ENCODE measurements around the gene CFAP65. TPM values are rescaled to one million over a fixed set of nuclear protein-coding genes. Genes with fewer than 3 reads are reported as not detected.

The CFAP65 gene
- total and polyA plus RNA-seq, 2 of the 13 experiments (the other 11 are each of a cell fraction or from before 2014, with no cell fraction given), result 0.05 TPM; not detected in 1

DNA sequence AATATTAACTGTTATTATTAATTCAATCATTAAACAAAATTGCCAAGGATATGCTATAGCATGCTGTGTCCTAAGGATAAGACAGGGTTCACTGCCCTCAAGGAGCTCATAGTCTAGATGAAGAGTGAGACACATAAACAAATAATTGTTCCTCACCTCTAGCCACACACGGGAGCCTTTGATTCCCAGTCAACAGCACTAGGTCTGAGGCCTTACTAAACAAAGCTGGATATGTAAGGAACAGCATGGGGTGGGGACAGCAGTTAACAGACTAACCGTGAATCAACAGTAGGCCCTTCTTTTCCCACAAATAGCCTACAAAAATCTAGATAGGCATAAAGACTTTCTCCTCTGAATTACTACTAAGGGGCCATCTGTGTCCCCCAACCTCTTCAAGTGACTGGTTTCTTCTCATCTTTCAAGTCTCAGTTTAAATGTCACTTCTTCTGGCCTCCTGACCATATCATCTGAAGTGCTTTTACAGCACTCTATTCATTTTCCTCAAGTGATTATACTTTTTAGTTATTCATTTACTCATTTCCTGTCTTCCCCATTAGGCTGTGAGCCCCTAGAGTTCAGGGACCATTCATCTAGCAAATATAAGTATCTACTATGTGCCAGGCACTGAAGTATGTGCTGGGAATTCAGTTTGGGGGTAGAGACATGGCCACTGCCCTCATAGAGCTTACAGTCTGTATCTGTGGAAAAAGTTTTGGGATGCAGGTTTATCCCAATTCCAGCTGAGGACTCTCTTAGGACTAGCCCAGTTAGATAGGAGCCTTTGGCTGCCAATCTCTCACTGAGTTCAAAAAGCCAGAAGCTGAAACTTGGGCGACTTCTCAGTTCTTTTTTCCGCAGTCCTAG is 49.4 kb upstream of the CFAP65 start (continued):
- no peak for TF ChIP-seq ZNF781 (CRISPR knock-in tag; IDR thresholded peaks at IDR 0.05; ENCODE audit: borderline replicate concordance, not compliant biosample characterization)
- TF ChIP-seq, protein P1, sequence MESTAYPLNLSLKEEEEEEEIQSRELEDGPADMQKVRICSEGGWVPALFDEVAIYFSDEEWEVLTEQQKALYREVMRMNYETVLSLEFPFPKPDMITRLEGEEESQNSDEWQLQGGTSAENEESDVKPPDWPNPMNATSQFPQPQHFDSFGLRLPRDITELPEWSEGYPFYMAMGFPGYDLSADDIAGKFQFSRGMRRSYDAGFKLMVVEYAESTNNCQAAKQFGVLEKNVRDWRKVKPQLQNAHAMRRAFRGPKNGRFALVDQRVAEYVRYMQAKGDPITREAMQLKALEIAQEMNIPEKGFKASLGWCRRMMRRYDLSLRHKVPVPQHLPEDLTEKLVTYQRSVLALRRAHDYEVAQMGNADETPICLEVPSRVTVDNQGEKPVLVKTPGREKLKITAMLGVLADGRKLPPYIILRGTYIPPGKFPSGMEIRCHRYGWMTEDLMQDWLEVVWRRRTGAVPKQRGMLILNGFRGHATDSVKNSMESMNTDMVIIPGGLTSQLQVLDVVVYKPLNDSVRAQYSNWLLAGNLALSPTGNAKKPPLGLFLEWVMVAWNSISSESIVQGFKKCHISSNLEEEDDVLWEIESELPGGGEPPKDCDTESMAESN (CRISPR knock-in tag; conservative IDR thresholded peaks at IDR 0.05), result peak; percentile 99
- TF ChIP-seq EP300 (IDR thresholded peaks at IDR 0.05; ENCODE audit: low read depth in 2 of 2, low read length in 2 of 2), result no peak
- no peak for TF ChIP-seq EP300 (CRISPR knock-in tag; IDR thresholded peaks at IDR 0.05; ENCODE audit: borderline replicate concordance)

DNA sequence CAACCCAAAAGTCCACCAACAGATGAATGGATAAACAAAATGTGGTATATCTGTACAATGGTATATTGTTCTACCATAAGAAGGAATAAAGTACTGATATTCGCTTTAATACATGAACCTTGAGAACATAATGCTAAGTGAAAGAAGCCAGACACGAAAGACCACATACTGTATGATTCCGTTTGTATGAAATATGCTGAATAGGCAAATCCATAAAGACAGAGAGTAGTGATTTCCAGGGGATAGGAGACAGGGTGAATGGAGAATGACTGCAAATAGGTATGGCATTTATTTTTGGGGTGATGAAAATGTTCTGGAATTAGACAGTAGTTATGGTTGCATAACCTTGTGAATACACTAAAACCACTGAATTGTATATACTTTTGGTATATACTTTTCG is 48.0 kb upstream of the CFAP65 start:
- FAIRE-seq (no peak), DNase-seq (ENCODE audit: low spot score) (no peak), ATAC-seq (no peak)
- H3K79me2 ChIP-seq (ENCODE audit: insufficient read depth, low read length), result no peaks in the 10 kb centered on the region
- 95% methylated on average over 4 of the region's 4 CpGs for WGBS (ENCODE audit: low lambda C conversion rate)
- H3K36me3 ChIP-seq (replicated peaks in 1 of 2; ENCODE audit: control insufficient read depth in 1 of 2, insufficient read depth in 2 of 2, low read length in 2 of 2), result no peaks in the 10 kb centered on the region
- no peaks in the 10 kb centered on the region; a peak in 1 of 5 replicates for H3K27me3 ChIP-seq (ENCODE audit: control insufficient read depth in 1 of 2, insufficient read depth in 2 of 2, low read length in 2 of 2)
- no peak overlapping the region for H2AFZ ChIP-seq (ENCODE audit: low read length)
- BruUV-seq (replicated peaks), result no TSS peak
- ChIA-PET CTCF (ENCODE audit: low intra/inter-chr PET ratio, low total read pairs) (no interaction called here), POLR2A (no interaction called here)
- H3K4me2 ChIP-seq (ENCODE audit: low read depth, low read length), result no peak overlapping the region
- intact Hi-C loops (cut with micrococcal nuclease; ENCODE audit: unreplicated experiment), result no loop called here
- no peaks in the 10 kb centered on the region for H3K9me3 ChIP-seq (ENCODE audit: low read length)
- H3K9ac ChIP-seq (ENCODE audit: insufficient read depth, low read depth, low read length), result no peak overlapping the region
- no peaks in the 10 kb centered on the region for H4K20me1 ChIP-seq (ENCODE audit: insufficient read depth, low read length)
- peaks cover 52% of the 10 kb centered on the region for H3K4me1 ChIP-seq (ENCODE audit: insufficient read depth, low read length)
- no peak overlapping the region for H3K4me3 ChIP-seq (replicated peaks in 1 of 3; ENCODE audit: insufficient read depth in 1 of 3, low read depth in 2 of 3, low read length in 3 of 3)
- in situ Hi-C loops (cut with HindIII; ENCODE audit: extremely low pct_ligation_motif_present, low pct_unique_long_range_greater_than_20kb), result no loop called here
- no peak overlapping the region for H3K27ac ChIP-seq (ENCODE audit: extremely low read length, insufficient read depth, low read length)
- TF ChIP-seq, protein P2, sequence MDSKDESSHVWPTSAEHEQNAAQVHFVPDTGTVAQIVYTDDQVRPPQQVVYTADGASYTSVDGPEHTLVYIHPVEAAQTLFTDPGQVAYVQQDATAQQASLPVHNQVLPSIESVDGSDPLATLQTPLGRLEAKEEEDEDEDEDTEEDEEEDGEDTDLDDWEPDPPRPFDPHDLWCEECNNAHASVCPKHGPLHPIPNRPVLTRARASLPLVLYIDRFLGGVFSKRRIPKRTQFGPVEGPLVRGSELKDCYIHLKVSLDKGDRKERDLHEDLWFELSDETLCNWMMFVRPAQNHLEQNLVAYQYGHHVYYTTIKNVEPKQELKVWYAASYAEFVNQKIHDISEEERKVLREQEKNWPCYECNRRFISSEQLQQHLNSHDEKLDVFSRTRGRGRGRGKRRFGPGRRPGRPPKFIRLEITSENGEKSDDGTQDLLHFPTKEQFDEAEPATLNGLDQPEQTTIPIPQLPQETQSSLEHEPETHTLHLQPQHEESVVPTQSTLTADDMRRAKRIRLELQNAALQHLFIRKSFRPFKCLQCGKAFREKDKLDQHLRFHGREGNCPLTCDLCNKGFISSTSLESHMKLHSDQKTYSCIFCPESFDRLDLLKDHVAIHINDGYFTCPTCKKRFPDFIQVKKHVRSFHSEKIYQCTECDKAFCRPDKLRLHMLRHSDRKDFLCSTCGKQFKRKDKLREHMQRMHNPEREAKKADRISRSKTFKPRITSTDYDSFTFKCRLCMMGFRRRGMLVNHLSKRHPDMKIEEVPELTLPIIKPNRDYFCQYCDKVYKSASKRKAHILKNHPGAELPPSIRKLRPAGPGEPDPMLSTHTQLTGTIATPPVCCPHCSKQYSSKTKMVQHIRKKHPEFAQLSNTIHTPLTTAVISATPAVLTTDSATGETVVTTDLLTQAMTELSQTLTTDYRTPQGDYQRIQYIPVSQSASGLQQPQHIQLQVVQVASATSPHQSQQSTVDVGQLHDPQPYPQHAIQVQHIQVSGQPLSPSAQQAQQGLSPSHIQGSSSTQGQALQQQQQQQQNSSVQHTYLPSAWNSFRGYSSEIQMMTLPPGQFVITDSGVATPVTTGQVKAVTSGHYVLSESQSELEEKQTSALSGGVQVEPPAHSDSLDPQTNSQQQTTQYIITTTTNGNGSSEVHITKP (CRISPR knock-in tag; IDR thresholded peaks at IDR 0.05; ENCODE audit: low read depth), result no peak
- TF ChIP-seq MAFK (conservative IDR thresholded peaks at IDR 0.05 in 1 of 2, IDR thresholded peaks at IDR 0.05 in 1 of 2; ENCODE audit: low read length in 2 of 2) (peak; percentile 99), ZNF615 (CRISPR knock-in tag; IDR thresholded peaks at IDR 0.05; ENCODE audit: borderline replicate concordance) (no peak), ZNF839 (CRISPR knock-in tag; IDR thresholded peaks at IDR 0.05; ENCODE audit: borderline replicate concordance) (no peak), ARID3A (IDR thresholded peaks at IDR 0.05; ENCODE audit: low read depth, low read length) (no peak), SP2 (CRISPR knock-in tag; IDR thresholded peaks at IDR 0.05) (no peak), ZNF567 (CRISPR knock-in tag; IDR thresholded peaks at IDR 0.05; ENCODE audit: borderline replicate concordance) (no peak)

Data from HepG2 (cell line).